CD14-positive monocyte (primary cell): Measurements from ENCODE around the gene ZNF784. TPM values are rescaled to one million over a fixed set of nuclear protein-coding genes. Genes with fewer than 3 reads are reported as not detected.

Experiments
- DNase-seq, 3 donors: peaks; one replicate each; pipeline ENCODE4 v3.0.0-alpha.2; 2011 to 2022
- H2AFZ ChIP-seq: 2 replicates; pipeline ENCODE4 v1.6.0; 2012; ENCODE audit warnings: mild to moderate bottlenecking, low read depth, low read length, inconsistent platforms; ENCODE audit not compliant: insufficient read depth, poor library complexity, severe bottlenecking
- H3K27ac ChIP-seq, 2 donors: 1 replicate in 1 of 2; 2 replicates in 1 of 2; pipeline ENCODE4 v1.5.1; 2012 to 2013; ENCODE audit warnings: low read length in 2 of 2, control low read depth in 1 of 2, inconsistent platforms in 1 of 2, low read depth in 1 of 2, mild to moderate bottlenecking in 1 of 2
- H3K27me3 ChIP-seq, 2 donors: one replicate each; pipeline versions ENCODE4 v1.6.0 to v1.6.1; 2011 to 2013; ENCODE audit warnings: low read length in 2 of 2; ENCODE audit not compliant: control insufficient read depth in 2 of 2, insufficient read depth in 2 of 2
- H3K36me3 ChIP-seq, 2 donors: replicated peaks in 1 of 2; 1 replicate in 1 of 2; 2 replicates in 1 of 2; pipeline versions ENCODE4 v1.5.1 to v1.6.1; 2012 to 2013; ENCODE audit warnings: low read length in 2 of 2, control low read depth in 1 of 2, inconsistent platforms in 1 of 2, mild to moderate bottlenecking in 1 of 2; ENCODE audit not compliant: insufficient read depth in 2 of 2, control insufficient read depth in 1 of 2
- H3K4me1 ChIP-seq, 2 donors: 1 replicate in 1 of 2; 2 replicates in 1 of 2; pipeline versions ENCODE4 v1.5.1 to v1.6.1; 2012 to 2013; ENCODE audit warnings: low read length in 2 of 2, control low read depth in 1 of 2, inconsistent platforms in 1 of 2, mild to moderate bottlenecking in 1 of 2, moderate library complexity in 1 of 2; ENCODE audit not compliant: insufficient read depth in 2 of 2, control insufficient read depth in 1 of 2
- H3K4me2 ChIP-seq: replicated peaks from 2 replicates; pipeline ENCODE3; 2012; ENCODE audit warnings: low read length, moderate library complexity, mild to moderate bottlenecking; ENCODE audit not compliant: poor library complexity, severe bottlenecking; ENCODE audit errors: extremely low read depth
- H3K4me3 ChIP-seq, 3 experiments: fragments of 200-600 bp in 1 of 3; sonication (generic) in 1 of 3; replicated peaks in 1 of 3; 1 replicate in 2 of 3; 2 replicates in 1 of 3; pipeline ENCODE4 v1.5.1; 2011 to 2013; ENCODE audit warnings: low read length in 3 of 3, mild to moderate bottlenecking in 3 of 3, control low read depth in 2 of 3, low read depth in 2 of 3, inconsistent platforms in 1 of 3, moderate library complexity in 1 of 3
- H3K79me2 ChIP-seq: 2 replicates; pipeline ENCODE4 v1.6.0; 2012; ENCODE audit warnings: mild to moderate bottlenecking, control low read depth, inconsistent platforms, low read length, moderate library complexity; ENCODE audit not compliant: insufficient read depth
- H3K9ac ChIP-seq: 2 replicates; pipeline ENCODE4 v1.6.0; 2017; ENCODE audit warnings: low read length, mild to moderate bottlenecking; ENCODE audit not compliant: insufficient read depth, poor library complexity, severe bottlenecking
- H3K9me3 ChIP-seq, 2 donors: replicated peaks in 1 of 2; 1 replicate in 1 of 2; 2 replicates in 1 of 2; pipeline versions ENCODE4 v1.5.1 to v1.6.1; 2012 to 2013; ENCODE audit warnings: low read length in 2 of 2, control low read depth in 1 of 2; ENCODE audit not compliant: control insufficient read depth in 1 of 2, insufficient read depth in 1 of 2
- H4K20me1 ChIP-seq: 2 replicates; pipeline ENCODE4 v1.6.0; 2012; ENCODE audit warnings: mild to moderate bottlenecking, low read length, control low read depth, moderate library complexity; ENCODE audit not compliant: insufficient read depth
- H3K27ac Mint-ChIP-seq, 7 donors: one replicate each; pipeline ENCODE4 v1.8.0; 2020; ENCODE audit warnings: mild to moderate bottlenecking in 7 of 7, mixed read lengths in 7 of 7, moderate library complexity in 6 of 7, inconsistent platforms in 2 of 7
- H3K27me3 Mint-ChIP-seq, 3 donors: one replicate each; pipeline ENCODE4 v1.8.0; 2021 to 2022; ENCODE audit warnings: low read depth in 3 of 3, mild to moderate bottlenecking in 3 of 3, mixed read lengths in 3 of 3, moderate library complexity in 3 of 3, inconsistent platforms in 1 of 3
- H3K36me3 Mint-ChIP-seq, 2 donors: one replicate each; pipeline ENCODE4 v1.8.0; 2020; ENCODE audit warnings: mixed read lengths in 2 of 2, inconsistent platforms in 1 of 2, mild to moderate bottlenecking in 1 of 2
- H3K4me1 Mint-ChIP-seq: one replicate; pipeline ENCODE4 v1.8.0; 2020; ENCODE audit warnings: mild to moderate bottlenecking, mixed read lengths
- H3K4me3 Mint-ChIP-seq, 2 donors: one replicate each; pipeline ENCODE4 v1.8.0; 2020; ENCODE audit warnings: mild to moderate bottlenecking in 2 of 2, mixed read lengths in 2 of 2, moderate library complexity in 1 of 2
- H3K9me3 Mint-ChIP-seq, 7 donors: one replicate each; pipeline ENCODE4 v1.8.0; 2020 to 2022; ENCODE audit warnings: mixed read lengths in 7 of 7, mild to moderate bottlenecking in 6 of 7, moderate library complexity in 6 of 7, inconsistent platforms in 2 of 7
- CTCF ChIP-seq: fragments of 200-600 bp; IDR thresholded peaks from one replicate; pipeline ENCODE4 v1.8.0; 2022; ENCODE audit warnings: antibody characterized with exemption, mild to moderate bottlenecking
- WGBS: methylation state at CpG from one replicate; pipeline ENCODE4 v1.1.5; 2013; ENCODE audit warnings: missing lambda C conversion rate; ENCODE audit not compliant: insufficient coverage; 5-methylcytosine and 5-hydroxymethylcytosine counted together
- intact Hi-C, 2 donors: fragments of 100-400 bp; cut with micrococcal nuclease; formaldehyde crosslinking; loops; one replicate each; pipeline versions ENCODE4 v1.15.0 to v1.15.1; 2023
- polyA plus RNA-seq, 3 donors: library from polyadenylated mRNA; depleted of rRNA in 1 of 3; unstranded in 2 of 3; stranded (reverse) in 1 of 3; fragments of 300-500 nt in 2 of 3; fragments of >200 nt in 1 of 3; fragmentation: Illumina TruSeq in 2 of 3; gene quantifications; 1 replicate in 2 of 3; 2 replicates in 1 of 3; pipeline ENCODE4 v1.2.3, GENCODE V29; 2012 to 2021

ZNF784 gene
- polyA plus RNA-seq, 3 donors: 1.5 to 5.5 (median 2.4) TPM

GRCh38 chr19:55673465-55673864 is 49.1 kb upstream of the ZNF784 start:
- no peaks in the 10 kb centered on the region for H3K27me3 ChIP-seq
- H3K4me1 ChIP-seq: peaks cover 35% of the 10 kb centered on the region in 2 donors
- Mint-ChIP-seq H3K4me3 (no peak overlapping the region), H3K4me1 (peaks cover 41% of the 10 kb centered on the region), H3K9me3 (peaks cover 0 to 2% (median 0%) of the 10 kb centered on the region in 7 donors), H3K36me3 (peaks cover 54 to 67% of the 10 kb centered on the region in 2 donors), H3K27me3 (no peaks in the 10 kb centered on the region), H3K27ac (peak overlapping the region; percentile 60 to 91 (median 85))
- H4K20me1 ChIP-seq: peaks cover 81% of the 10 kb centered on the region
- intact Hi-C loops: no loop called here
- H3K4me2 ChIP-seq: no peak overlapping the region
- WGBS: 100% methylated on average over 1 of the region's 9 CpGs
- peaks cover 36 to 49% of the 10 kb centered on the region in 2 donors for H3K36me3 ChIP-seq
- no peak for DNase-seq
- peaks cover 86% of the 10 kb centered on the region for H3K79me2 ChIP-seq
- H2AFZ ChIP-seq: no peak overlapping the region
- H3K4me3 ChIP-seq: no peak overlapping the region
- H3K9ac ChIP-seq: no peak overlapping the region
- no peaks in the 10 kb centered on the region for H3K9me3 ChIP-seq
- H3K27ac ChIP-seq: peak overlapping the region; percentile 35 to 58
- no peak for TF ChIP-seq CTCF

GRCh38 chr19:55672418-55672817 is 48.1 kb upstream of the ZNF784 start:
- Histone ChIP-seq H4K20me1 (peaks cover 86% of the 10 kb centered on the region), H3K27ac (no peak overlapping the region), H3K36me3 (peaks cover 44 to 57% of the 10 kb centered on the region in 2 donors), H2AFZ (no peak overlapping the region), H3K4me1 (peaks cover 25% of the 10 kb centered on the region in 2 donors), H3K9ac (no peak overlapping the region), H3K4me2 (no peak overlapping the region), H3K4me3 (no peak overlapping the region), H3K27me3 (no peaks in the 10 kb centered on the region), H3K9me3 (no peaks in the 10 kb centered on the region), H3K79me2 (peaks cover 87% of the 10 kb centered on the region)
- intact Hi-C loops: no loop called here
- Mint-ChIP-seq H3K36me3 (peaks cover 58 to 75% of the 10 kb centered on the region in 2 donors), H3K4me1 (peaks cover 32% of the 10 kb centered on the region), H3K27ac (peak overlapping the region in 5 of 7 donors; percentile 25 to 79 (median 49)), H3K9me3 (peaks cover 0 to 2% (median 0%) of the 10 kb centered on the region in 7 donors), H3K4me3 (no peak overlapping the region), H3K27me3 (no peaks in the 10 kb centered on the region)
- WGBS: no CpG with 5 or more reads among the region's 5 CpGs
- no peak for DNase-seq
- TF ChIP-seq CTCF: no peak
